ENCODE measurements around the gene SH3PXD2A.

Gene SH3PXD2A

DNA sequence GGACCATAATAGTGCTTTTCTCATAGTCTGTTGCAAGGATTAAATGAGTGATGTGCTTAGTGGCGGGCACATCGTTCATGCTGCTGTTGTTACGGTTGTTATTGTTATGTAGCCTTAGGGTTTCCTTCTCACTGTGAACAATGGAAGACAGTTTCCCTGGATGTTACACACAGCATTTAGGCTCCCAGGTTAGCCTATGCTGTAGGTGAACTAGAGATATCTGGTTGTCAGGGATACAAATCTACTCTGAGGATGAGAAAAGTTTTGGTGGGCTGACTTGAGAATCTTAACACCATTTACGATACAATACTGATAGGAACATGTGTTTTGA, 14.7 kb downstream of the SH3PXD2A start:
- Mint-ChIP-seq H3K27ac (no peak overlapping the region), H3K4me3 (no peak overlapping the region), H3K36me3 (ENCODE audit: insufficient read depth) (no peaks in the 10 kb centered on the region), H3K4me1 (ENCODE audit: low read depth in 2 of 2) (peaks cover 2% of the 10 kb centered on the region in 2 donors), H3K27me3 (no peaks in the 10 kb centered on the region), H3K9me3 (no peaks in the 10 kb centered on the region)
- DNase-seq, result no peak
- no peak for ATAC-seq (replicated peaks)

DNA sequence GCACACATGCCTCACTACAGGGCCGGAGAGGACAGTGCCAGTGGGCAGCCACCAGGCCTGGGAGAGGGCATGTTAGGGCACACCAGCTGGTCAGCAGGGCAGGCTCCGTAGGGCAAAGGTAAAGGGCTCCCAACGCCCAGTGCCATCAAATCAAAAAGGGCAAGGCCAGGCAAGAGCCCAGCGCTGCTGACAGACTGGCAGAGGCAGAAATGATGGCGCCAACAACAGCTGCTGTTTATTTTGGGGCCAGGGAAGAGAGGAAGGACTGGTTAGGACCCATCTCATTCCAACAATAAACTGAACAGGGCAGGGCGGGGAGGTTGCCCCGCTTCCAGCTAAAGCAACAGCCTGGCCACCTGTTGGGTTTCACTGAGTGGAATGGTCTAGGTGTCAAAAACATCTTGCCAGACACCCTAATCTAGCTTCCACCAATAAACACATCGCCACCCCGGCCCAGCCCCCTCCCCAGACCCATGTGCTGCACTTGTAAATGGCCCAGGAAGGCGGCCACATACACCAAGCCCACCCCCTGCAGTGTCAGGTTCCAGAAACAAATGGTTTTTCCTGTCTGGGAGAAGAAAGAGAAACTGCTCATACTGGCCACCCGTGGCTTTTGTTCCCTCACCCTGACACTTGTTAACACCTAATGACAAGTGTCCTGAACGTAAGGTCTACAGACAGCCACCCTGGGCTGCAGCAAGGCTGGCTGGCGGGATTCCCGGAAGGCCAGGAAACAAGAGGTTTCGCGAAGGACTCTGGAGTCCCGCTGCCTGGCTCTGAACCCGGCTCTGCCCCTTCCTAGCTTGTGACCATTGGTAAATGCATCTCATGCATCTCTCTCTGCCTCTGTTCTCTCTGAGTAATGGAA, 15.3 kb downstream of the SH3PXD2A start:
- Mint-ChIP-seq H3K27me3 (no peaks in the 10 kb centered on the region), H3K27ac (no peak overlapping the region), H3K4me1 (ENCODE audit: low read depth in 2 of 2) (no peaks in the 10 kb centered on the region), H3K36me3 (ENCODE audit: insufficient read depth) (no peaks in the 10 kb centered on the region), H3K9me3 (no peaks in the 10 kb centered on the region), H3K4me3 (no peak overlapping the region)
- ATAC-seq (replicated peaks), result no peak
- DNase-seq, result no peak

GRCh38 chr10:103839519-103839871, 15.9 kb downstream of the SH3PXD2A start:
- H3K4me1 Mint-ChIP-seq (ENCODE audit: low read depth in 2 of 2), result no peaks in the 10 kb centered on the region
- H3K27ac Mint-ChIP-seq, result no peak overlapping the region
- no peaks in the 10 kb centered on the region for H3K9me3 Mint-ChIP-seq

DNA sequence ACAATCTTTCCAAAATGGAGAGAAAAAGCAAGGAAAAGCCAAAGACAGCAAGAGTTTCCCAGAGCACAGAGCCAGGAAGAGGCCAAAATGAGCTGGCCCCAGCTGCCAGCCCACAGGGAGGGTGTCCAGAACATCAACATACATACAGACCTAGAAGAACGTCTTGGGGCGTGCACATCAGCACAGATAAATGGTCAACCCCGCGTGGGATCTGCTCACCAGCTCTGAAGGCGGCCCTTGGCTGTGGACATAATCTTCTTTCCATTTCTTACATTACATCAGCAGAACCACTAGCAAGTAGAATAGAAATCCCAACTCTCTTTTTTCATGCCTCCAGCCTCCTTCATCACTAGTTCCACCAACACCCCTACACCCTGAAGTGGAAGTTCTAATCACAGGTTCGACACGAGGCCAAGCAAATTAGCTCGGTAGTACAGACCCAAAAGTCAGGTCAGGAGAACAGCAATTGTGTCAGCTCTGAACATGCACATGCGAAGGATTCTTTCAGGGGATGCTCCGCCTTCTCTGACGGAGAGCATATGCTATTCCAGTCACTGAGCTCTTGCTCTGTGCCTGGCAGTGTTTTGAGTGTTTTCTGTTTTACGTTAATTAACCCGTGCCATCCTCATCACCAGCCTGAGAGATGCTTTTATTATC, 16.4 kb downstream of the SH3PXD2A start:
- no peaks in the 10 kb centered on the region for H3K9me3 Mint-ChIP-seq

More at GRCh38 chr10:103839519-103839871, 15.9 kb downstream of the SH3PXD2A start:
- ATAC-seq (replicated peaks), result no peak
- DNase-seq, result no peak
- Mint-ChIP-seq H3K27me3 (no peaks in the 10 kb centered on the region), H3K4me3 (no peak overlapping the region), H3K36me3 (ENCODE audit: insufficient read depth) (no peaks in the 10 kb centered on the region)

DNA sequence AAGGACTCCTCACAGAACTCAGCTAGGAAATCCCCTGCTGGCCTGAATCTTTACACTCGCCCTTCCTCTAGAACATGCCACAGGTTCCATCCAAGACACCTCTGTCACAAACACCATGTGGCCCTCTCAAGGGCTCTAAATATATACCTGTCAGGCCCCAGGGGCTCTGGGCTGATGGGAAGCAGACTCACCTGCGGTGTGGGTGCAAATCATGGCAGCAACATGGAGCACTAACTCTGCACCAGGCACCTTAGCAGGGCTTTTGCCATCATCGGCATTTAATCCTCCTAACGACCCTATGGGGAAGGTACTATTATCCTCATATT, 17.3 kb downstream of the SH3PXD2A start:
- Mint-ChIP-seq H3K4me1 (ENCODE audit: low read depth in 2 of 2) (no peaks in the 10 kb centered on the region), H3K36me3 (ENCODE audit: insufficient read depth) (no peaks in the 10 kb centered on the region), H3K27ac (no peak overlapping the region)

More for the DNA sequence above, 16.4 kb downstream of the SH3PXD2A start:
- Mint-ChIP-seq H3K27me3 (no peaks in the 10 kb centered on the region), H3K4me1 (ENCODE audit: low read depth in 2 of 2) (no peaks in the 10 kb centered on the region), H3K4me3 (no peak overlapping the region), H3K27ac (no peak overlapping the region), H3K36me3 (ENCODE audit: insufficient read depth) (no peaks in the 10 kb centered on the region)
- no peak for DNase-seq
- ATAC-seq (replicated peaks), result no peak

DNA sequence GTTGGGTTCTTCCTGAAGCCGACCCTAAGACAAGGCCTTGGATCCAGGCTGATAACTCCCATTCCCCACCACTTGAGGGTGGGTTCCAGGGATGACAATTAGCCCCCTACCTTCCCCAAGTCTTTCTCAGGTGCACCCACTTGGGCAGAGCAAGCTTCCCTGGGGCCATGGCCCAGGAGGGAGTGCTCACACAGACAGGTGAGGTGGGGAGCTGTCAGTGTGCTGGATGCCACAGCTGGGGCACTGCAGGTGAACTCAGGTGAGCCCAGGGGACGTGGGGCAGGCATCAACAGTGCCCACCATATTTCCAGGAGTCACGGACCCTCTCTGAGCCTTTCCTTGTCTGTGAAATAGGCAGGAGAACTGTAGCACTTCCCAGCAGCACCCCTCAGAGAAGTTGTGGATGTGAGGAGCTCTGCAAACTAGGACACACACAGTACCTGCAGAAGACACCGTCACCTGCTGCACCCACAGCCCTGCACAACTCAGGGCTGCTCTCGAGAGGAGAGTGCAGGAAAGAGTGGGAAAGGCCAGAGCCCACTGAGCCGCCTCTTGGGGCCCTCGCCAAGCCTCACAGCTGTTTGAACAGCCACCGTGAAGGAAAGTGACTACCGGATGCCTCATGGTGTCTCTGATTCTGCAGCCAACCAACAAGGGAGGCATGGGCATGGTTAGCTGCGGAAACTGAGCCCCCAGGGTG, 17.9 kb downstream of the SH3PXD2A start:
- no peak overlapping the region for H3K27ac Mint-ChIP-seq
- H3K4me3 Mint-ChIP-seq, result no peak overlapping the region

More for the DNA sequence above, 17.3 kb downstream of the SH3PXD2A start:
- H3K27me3 Mint-ChIP-seq, result no peaks in the 10 kb centered on the region
- DNase-seq (no peak), ATAC-seq (replicated peaks) (no peak)
- H3K9me3 Mint-ChIP-seq, result no peaks in the 10 kb centered on the region
- no peak overlapping the region for H3K4me3 Mint-ChIP-seq

GRCh38 chr10:103836861-103837260, 18.5 kb downstream of the SH3PXD2A start:
- Mint-ChIP-seq H3K36me3 (ENCODE audit: insufficient read depth) (no peaks in the 10 kb centered on the region), H3K4me1 (ENCODE audit: low read depth in 2 of 2) (no peaks in the 10 kb centered on the region), H3K27ac (no peak overlapping the region), H3K27me3 (no peaks in the 10 kb centered on the region), H3K9me3 (no peaks in the 10 kb centered on the region), H3K4me3 (no peak overlapping the region)
- ATAC-seq (replicated peaks) (no peak), DNase-seq (no peak)

More for the DNA sequence above, 17.9 kb downstream of the SH3PXD2A start:
- H3K27me3 Mint-ChIP-seq, result no peaks in the 10 kb centered on the region
- ATAC-seq (replicated peaks) (no peak), DNase-seq (no peak)
- no peaks in the 10 kb centered on the region for H3K36me3 Mint-ChIP-seq (ENCODE audit: insufficient read depth)
- no peaks in the 10 kb centered on the region for H3K9me3 Mint-ChIP-seq
- no peaks in the 10 kb centered on the region for H3K4me1 Mint-ChIP-seq (ENCODE audit: low read depth in 2 of 2)

GRCh38 chr10:103836273-103836672, 19.1 kb downstream of the SH3PXD2A start:
- Mint-ChIP-seq H3K36me3 (ENCODE audit: insufficient read depth) (no peaks in the 10 kb centered on the region), H3K4me1 (ENCODE audit: low read depth in 2 of 2) (no peaks in the 10 kb centered on the region), H3K27ac (no peak overlapping the region), H3K9me3 (no peaks in the 10 kb centered on the region), H3K27me3 (no peaks in the 10 kb centered on the region), H3K4me3 (no peak overlapping the region)
- no peak for DNase-seq
- no peak for ATAC-seq (replicated peaks)

GRCh38 chr10:103835096-103836050, 20.0 kb downstream of the SH3PXD2A start:
- H3K27ac Mint-ChIP-seq, result no peak overlapping the region
- no peaks in the 10 kb centered on the region for H3K9me3 Mint-ChIP-seq
- H3K4me1 Mint-ChIP-seq (ENCODE audit: low read depth in 2 of 2), result no peaks in the 10 kb centered on the region
- H3K4me3 Mint-ChIP-seq, result no peak overlapping the region
- no peak for ATAC-seq (replicated peaks)
- H3K27me3 Mint-ChIP-seq, result peaks cover under 1 to 3% of the 10 kb centered on the region in 2 donors
- H3K36me3 Mint-ChIP-seq (ENCODE audit: insufficient read depth), result no peaks in the 10 kb centered on the region
- no peak for DNase-seq

- Mint-ChIP-seq H3K27me3 (peaks cover 6 to 8% of the 10 kb centered on the region in 2 donors), H3K36me3 (ENCODE audit: insufficient read depth) (no peaks in the 10 kb centered on the region), H3K4me3 (no peak overlapping the region), H3K9me3 (no peaks in the 10 kb centered on the region), H3K4me1 (ENCODE audit: low read depth in 2 of 2) (no peaks in the 10 kb centered on the region), H3K27ac (no peak overlapping the region)
- ATAC-seq (replicated peaks) (no peak), DNase-seq (no peak)
Observed at GRCh38 chr10:103834436-103835095, 20.8 kb downstream of the SH3PXD2A start.

DNA sequence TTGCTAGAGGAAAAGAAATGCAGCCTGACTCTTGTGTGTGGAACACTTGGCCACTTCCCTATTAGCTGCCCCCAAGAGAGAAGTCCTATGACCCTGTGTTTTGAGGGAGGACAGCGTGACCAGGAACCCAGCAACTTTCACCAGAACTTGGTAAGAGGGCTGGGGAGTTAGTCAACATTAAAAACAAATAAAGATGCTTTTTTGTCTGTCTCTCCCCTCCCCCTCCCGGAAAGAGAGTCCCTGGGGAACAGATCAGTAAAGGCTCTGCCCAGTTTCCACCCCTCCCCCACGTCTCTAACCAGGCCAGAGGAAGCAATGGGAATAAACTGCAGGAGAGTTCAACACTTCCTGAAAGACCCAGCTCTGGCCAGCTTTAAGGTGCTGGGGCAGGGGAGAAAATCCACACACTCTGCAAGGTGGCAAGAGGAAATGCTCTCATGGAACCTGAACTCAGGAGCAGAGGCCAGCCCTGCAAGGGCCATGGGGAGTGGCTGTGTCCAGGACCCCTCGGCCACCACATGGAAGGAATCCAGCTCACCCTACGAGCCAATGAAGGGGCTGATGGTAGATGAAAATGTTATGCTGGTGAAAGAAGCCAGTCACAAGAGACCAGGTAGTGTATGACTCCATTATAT, 21.5 kb downstream of the SH3PXD2A start:
- H3K27ac Mint-ChIP-seq, result no peak overlapping the region
- DNase-seq (no peak), ATAC-seq (replicated peaks) (no peak)
- no peaks in the 10 kb centered on the region for H3K9me3 Mint-ChIP-seq
- no peaks in the 10 kb centered on the region for H3K4me1 Mint-ChIP-seq (ENCODE audit: low read depth in 2 of 2)
- H3K36me3 Mint-ChIP-seq (ENCODE audit: insufficient read depth), result no peaks in the 10 kb centered on the region
- no peak overlapping the region for H3K4me3 Mint-ChIP-seq
- peaks cover 6 to 16% of the 10 kb centered on the region in 2 donors for H3K27me3 Mint-ChIP-seq

GRCh38 chr10:103832806-103833205, 22.6 kb downstream of the SH3PXD2A start:
- no peak for DNase-seq
- Mint-ChIP-seq H3K9me3 (no peaks in the 10 kb centered on the region), H3K27me3 (peaks cover 6 to 17% of the 10 kb centered on the region in 2 donors), H3K4me3 (no peak overlapping the region), H3K27ac (no peak overlapping the region), H3K36me3 (ENCODE audit: insufficient read depth) (no peaks in the 10 kb centered on the region), H3K4me1 (ENCODE audit: low read depth in 2 of 2) (no peaks in the 10 kb centered on the region)
- no peak for ATAC-seq (replicated peaks)

Measured in effector memory CD8-positive, alpha-beta T cell (primary cell).